Activated CD8-positive, alpha-beta T cell treated with anti-CD3 and anti-CD28 coated beads for 36 hours (primary cell): ENCODE data around the gene POU5F1. TPM values are rescaled to one million over a fixed set of nuclear protein-coding genes. Genes with fewer than 3 reads are reported as not detected.

ENCODE experiments used
- ATAC-seq: fragments of 200-7000 bp; cut with Tn5 transposase; one replicate; pipeline ENCODE4 v1.10.0; 2021; ENCODE audit warnings: mild to moderate bottlenecking, moderate library complexity
- CTCF ChIA-PET: fragments of 350-600 bp; sonication (Branson Sonifier 250); formaldehyde crosslinking; loops from one replicate; lab custom pipeline; 2021; ENCODE audit warnings: antibody characterized with exemption; lab: Charles Lee
- POLR2A ChIA-PET: fragments of 350-600 bp; sonication (Branson Sonifier 250); formaldehyde crosslinking; loops from one replicate; lab custom pipeline; 2021; ENCODE audit warnings: antibody characterized with exemption; lab: Charles Lee
- DNase-seq: peaks from one replicate; pipeline ENCODE4 v3.0.0-alpha.2; 2020
- H3K27ac Mint-ChIP-seq: one replicate; pipeline ENCODE4 v1.8.0; 2021; ENCODE audit warnings: mild to moderate bottlenecking, mixed read lengths
- H3K27me3 Mint-ChIP-seq: one replicate; pipeline ENCODE4 v1.8.0; 2021; ENCODE audit warnings: mixed read lengths
- H3K36me3 Mint-ChIP-seq: one replicate; pipeline ENCODE4 v1.8.0; 2021; ENCODE audit warnings: low read depth, mixed read lengths
- H3K4me1 Mint-ChIP-seq: one replicate; pipeline ENCODE4 v1.8.0; 2021; ENCODE audit warnings: low read depth, mixed read lengths
- H3K4me3 Mint-ChIP-seq: one replicate; pipeline ENCODE4 v1.8.0; 2021; ENCODE audit warnings: mild to moderate bottlenecking, moderate library complexity, mixed read lengths
- H3K9me3 Mint-ChIP-seq: one replicate; pipeline ENCODE4 v1.8.0; 2021; ENCODE audit warnings: mixed read lengths
- CTCF ChIP-seq: fragments of 200-600 bp; IDR thresholded peaks from one replicate; pipeline ENCODE4 v1.8.0; 2022; ENCODE audit warnings: antibody characterized with exemption, mild to moderate bottlenecking
- intact Hi-C: fragments of 100-400 bp; cut with micrococcal nuclease; formaldehyde crosslinking; loops from one replicate; pipeline ENCODE4 v1.10.0; 2022
- total RNA-seq, 2 experiments: library from RNA; stranded (reverse); gene quantifications; one replicate each; pipeline ENCODE4 v1.2.3, GENCODE V29; 2021

Gene POU5F1
- total RNA-seq, 2 experiments from 2014 or later, result not detected

GRCh38 chr6:31210123-31210522 is 39.6 kb upstream of the POU5F1 start:
- no peak overlapping the region for H3K27ac Mint-ChIP-seq
- ChIA-PET POLR2A (interaction anchor here (0.6 kb wide), 2 partner anchors 98 to 155 kb away, joined by 3 to 4 read pairs; no protein-coding TSS in a partner anchor), CTCF (interaction anchor here (1.0 to 1.9 kb wide), 2 partner anchors 81 to 156 kb away, joined by 5 to 6 read pairs; no protein-coding TSS in a partner anchor)
- ATAC-seq (no peak), DNase-seq (no peak)
- no peaks in the 10 kb centered on the region for H3K9me3 Mint-ChIP-seq
- peaks cover 9% of the 10 kb centered on the region for H3K4me1 Mint-ChIP-seq
- intact Hi-C loops, result no loop called here
- H3K4me3 Mint-ChIP-seq, result no peak overlapping the region
- no peaks in the 10 kb centered on the region for H3K27me3 Mint-ChIP-seq
- no peak for TF ChIP-seq CTCF
- H3K36me3 Mint-ChIP-seq, result no peaks in the 10 kb centered on the region

- ATAC-seq, result no peak
- ChIA-PET CTCF (interaction anchor here (1.1 kb wide), 1 partner anchor 56 kb away, joined by 3 read pairs; no protein-coding TSS in a partner anchor), POLR2A (no interaction called here)
Measured at GRCh38 chr6:31209137-31209536, 38.7 kb upstream of the POU5F1 start.

GRCh38 chr6:31208506-31208905 is 38.0 kb upstream of the POU5F1 start:
- Mint-ChIP-seq H3K36me3 (no peaks in the 10 kb centered on the region), H3K27me3 (no peaks in the 10 kb centered on the region), H3K4me1 (peaks cover 19% of the 10 kb centered on the region), H3K4me3 (no peak overlapping the region), H3K9me3 (no peaks in the 10 kb centered on the region), H3K27ac (no peak overlapping the region)
- no peak for TF ChIP-seq CTCF
- intact Hi-C loops, result no loop called here
- CTCF ChIA-PET, result interaction anchor here (1.1 kb wide), 1 partner anchor 57 kb away, joined by 3 read pairs; no protein-coding TSS in a partner anchor
- no peak for ATAC-seq
- POLR2A ChIA-PET, result no interaction called here
- DNase-seq, result no peak

More at GRCh38 chr6:31209137-31209536, 38.7 kb upstream of the POU5F1 start:
- Mint-ChIP-seq H3K9me3 (no peaks in the 10 kb centered on the region), H3K4me1 (peaks cover 15% of the 10 kb centered on the region), H3K27ac (no peak overlapping the region), H3K4me3 (no peak overlapping the region), H3K36me3 (no peaks in the 10 kb centered on the region), H3K27me3 (no peaks in the 10 kb centered on the region)
- intact Hi-C loops, result no loop called here
- no peak for TF ChIP-seq CTCF
- no peak for DNase-seq

GRCh38 chr6:31205638-31206037 is 35.2 kb upstream of the POU5F1 start:
- peaks cover 5% of the 10 kb centered on the region for H3K9me3 Mint-ChIP-seq
- intact Hi-C loops, result no loop called here
- CTCF ChIA-PET, result interaction anchor here (1.2 kb wide), 1 partner anchor 8 kb away, joined by 3 read pairs; no protein-coding TSS in a partner anchor
- H3K36me3 Mint-ChIP-seq, result peaks cover 10% of the 10 kb centered on the region
- no peak for TF ChIP-seq CTCF
- H3K27ac Mint-ChIP-seq, result peak overlapping the region; percentile 49
- H3K4me1 Mint-ChIP-seq, result peaks cover 41% of the 10 kb centered on the region
- DNase-seq, result no peak
- no peaks in the 10 kb centered on the region for H3K27me3 Mint-ChIP-seq
- POLR2A ChIA-PET, result interaction anchor here (2.5 kb wide), 1 partner anchor 64 kb away, joined by 6 read pairs; no protein-coding TSS in a partner anchor
- peak overlapping the region; percentile 34 for H3K4me3 Mint-ChIP-seq
- no peak for ATAC-seq

- CTCF ChIA-PET, result interaction anchor here (1.2 to 3.0 kb wide), 2 partner anchors 9 to 161 kb away, joined by 3 to 20 read pairs; no protein-coding TSS in a partner anchor
Measured at GRCh38 chr6:31204751-31205145, 34.3 kb upstream of the POU5F1 start.

More at GRCh38 chr6:31204751-31205145, 34.3 kb upstream of the POU5F1 start:
- Mint-ChIP-seq H3K27me3 (no peaks in the 10 kb centered on the region), H3K27ac (peak overlapping the region; percentile 97), H3K4me3 (peak overlapping the region; percentile 85), H3K9me3 (peaks cover 8% of the 10 kb centered on the region), H3K4me1 (peaks cover 48% of the 10 kb centered on the region), H3K36me3 (peaks cover 16% of the 10 kb centered on the region)
- POLR2A ChIA-PET, result interaction anchor here (0.6 to 2.5 kb wide), 2 partner anchors 64 to 268 kb away, joined by 3 to 6 read pairs; no protein-coding TSS in a partner anchor
- intact Hi-C loops, result loop anchor here (5.0 kb wide), 1 partner anchor 148 kb away; no protein-coding TSS in a partner anchor
- no peak for TF ChIP-seq CTCF
- ATAC-seq (no peak), DNase-seq (no peak)
